IMR-90 (cell line): ENCODE results near the gene NEMF. TPM values are rescaled to one million over a fixed set of nuclear protein-coding genes. Genes with fewer than 3 reads are reported as not detected.

Source experiments
- ATAC-seq: fragments of 200-7000 bp; cut with Tn5 transposase; 2 replicates; pipeline ENCODE4 v1.9.1; 2020; ENCODE audit warnings: low read depth, mild to moderate bottlenecking, moderate library complexity
- Bru-seq: library from RNA; stranded (reverse); fragments of 400-500 nt; gene quantifications from one replicate; lab custom pipeline; 2021; lab: Mats Ljungman, UMichigan
- BruChase-seq, 2 experiments: library from RNA; stranded (reverse); fragments of 400-500 nt; gene quantifications; one replicate each; lab custom pipeline; 2021; lab: Mats Ljungman, UMichigan
- BruUV-seq: library from RNA; stranded (reverse); fragments of 400-500 nt; replicated peaks from 2 replicates; lab custom pipeline; 2021; lab: Mats Ljungman, UMichigan
- CTCF ChIA-PET: fragments of 300-600 bp; formaldehyde crosslinking; extraction: SDS; loops from one replicate; lab custom pipeline; 2021; ENCODE audit warnings: antibody characterized with exemption; lab: Yijun Ruan, JAX
- POLR2A ChIA-PET: fragments of 300-600 bp; sonication (Branson Sonifier 250); formaldehyde crosslinking; loops from one replicate; lab custom pipeline; 2022; ENCODE audit warnings: antibody characterized with exemption; ENCODE audit not compliant: unreplicated experiment; lab: Charles Lee
- DNase-seq: peaks from one replicate; pipeline ENCODE4 v3.0.0; 2013
- H2AFZ ChIP-seq: replicated peaks from 2 replicates; pipeline ENCODE3; 2013; ENCODE audit warnings: low read length, mild to moderate bottlenecking; ENCODE audit not compliant: poor library complexity
- H2AK5ac ChIP-seq: 2 replicates; pipeline ENCODE4 v1.6.1; 2013; ENCODE audit warnings: low read depth, low read length, inconsistent platforms
- H2AK9ac ChIP-seq: replicated peaks from 2 replicates; pipeline ENCODE3; 2013; ENCODE audit warnings: mild to moderate bottlenecking, low read depth, low read length, moderate library complexity; ENCODE audit not compliant: poor library complexity
- H2BK120ac ChIP-seq: 2 replicates; pipeline ENCODE4 v1.6.1; 2013; ENCODE audit warnings: low read depth, low read length, inconsistent platforms
- H2BK15ac ChIP-seq: 3 replicates; pipeline ENCODE4 v1.6.1; 2013; ENCODE audit warnings: low read depth, low read length, inconsistent platforms
- H2BK20ac ChIP-seq: 2 replicates; pipeline ENCODE4 v1.6.1; 2013; ENCODE audit warnings: low read depth, mild to moderate bottlenecking, inconsistent platforms, low read length, moderate library complexity
- H2BK5ac ChIP-seq: 2 replicates; pipeline ENCODE4 v1.6.1; 2013; ENCODE audit warnings: mild to moderate bottlenecking, low read depth, low read length, inconsistent platforms; ENCODE audit not compliant: poor library complexity, severe bottlenecking
- H3K14ac ChIP-seq: replicated peaks from 2 replicates; pipeline ENCODE4 v1.6.1; 2013; ENCODE audit warnings: low read depth, low read length, inconsistent platforms
- H3K18ac ChIP-seq: 2 replicates; pipeline ENCODE4 v1.6.1; 2013; ENCODE audit warnings: low read depth, low read length, control low read depth
- H3K23ac ChIP-seq: 2 replicates; pipeline ENCODE4 v1.6.1; 2013; ENCODE audit warnings: low read depth, low read length, inconsistent platforms
- H3K27ac ChIP-seq: 2 replicates; pipeline ENCODE4 v1.5.1; 2013; ENCODE audit warnings: mild to moderate bottlenecking, control low read depth, low read length; ENCODE audit not compliant: insufficient read depth
- H3K27me3 ChIP-seq: 2 replicates; pipeline ENCODE4 v1.6.1; 2013; ENCODE audit warnings: low read length; ENCODE audit not compliant: control insufficient read depth, insufficient read depth
- H3K36me3 ChIP-seq: 2 replicates; pipeline ENCODE4 v1.6.1; 2013; ENCODE audit warnings: low read length, mixed read lengths; ENCODE audit not compliant: control insufficient read depth, insufficient read depth
- H3K4ac ChIP-seq: 2 replicates; pipeline ENCODE4 v1.6.1; 2013; ENCODE audit warnings: low read depth, low read length, inconsistent platforms
- H3K4me1 ChIP-seq: 2 replicates; pipeline ENCODE4 v1.6.1; 2013; ENCODE audit warnings: low read length, mixed read lengths; ENCODE audit not compliant: control insufficient read depth, insufficient read depth
- H3K4me2 ChIP-seq: 2 replicates; pipeline ENCODE4 v1.6.1; 2013; ENCODE audit warnings: low read depth, mild to moderate bottlenecking, control low read depth, low read length, moderate library complexity
- H3K4me3 ChIP-seq: 2 replicates; pipeline ENCODE4 v1.5.1; 2013; ENCODE audit warnings: low read depth, mild to moderate bottlenecking, control low read depth, low read length, moderate library complexity; ENCODE audit not compliant: insufficient read depth
- H3K56ac ChIP-seq: 2 replicates; pipeline ENCODE4 v1.6.1; 2013; ENCODE audit warnings: low read length, inconsistent platforms; ENCODE audit not compliant: insufficient read depth; ENCODE audit errors: extremely low read depth
- H3K79me1 ChIP-seq, 2 experiments: 2 replicates each; pipeline ENCODE4 v1.6.1; 2013; ENCODE audit warnings: low read length in 2 of 2, inconsistent platforms in 1 of 2, low read depth in 1 of 2
- H3K9ac ChIP-seq: 2 replicates; pipeline ENCODE4 v1.6.1; 2013; ENCODE audit warnings: low read depth, low read length, control low read depth
- H3K9me1 ChIP-seq: 2 replicates; pipeline ENCODE4 v1.6.1; 2013; ENCODE audit warnings: low read length, inconsistent platforms; ENCODE audit not compliant: insufficient read depth
- H3K9me3 ChIP-seq: 2 replicates; pipeline ENCODE4 v1.6.1; 2013; ENCODE audit warnings: low read length; ENCODE audit not compliant: control insufficient read depth, insufficient read depth
- H4K20me1 ChIP-seq: 2 replicates; pipeline ENCODE4 v1.6.1; 2013; ENCODE audit warnings: low read length, inconsistent platforms; ENCODE audit not compliant: insufficient read depth
- H4K5ac ChIP-seq: 2 replicates; pipeline ENCODE4 v1.6.1; 2013; ENCODE audit warnings: mild to moderate bottlenecking, low read depth, low read length, control low read depth
- H4K8ac ChIP-seq, 2 experiments: 2 replicates each; pipeline ENCODE4 v1.6.1; 2013; ENCODE audit warnings: low read depth in 2 of 2, low read length in 2 of 2, control low read depth in 1 of 2, inconsistent platforms in 1 of 2
- H4K91ac ChIP-seq: 2 replicates; pipeline ENCODE4 v1.6.1; 2013; ENCODE audit warnings: low read depth, low read length, inconsistent platforms; ENCODE audit not compliant: insufficient read depth
- CHD1 ChIP-seq: IDR thresholded peaks from 2 replicates; pipeline ENCODE4 v1.6.1; 2012; ENCODE audit warnings: low read depth, low read length, improper control_type of control experiment
- FOS ChIP-seq: fragments of 150-350 bp; IDR thresholded peaks from 2 replicates; pipeline ENCODE4 v1.6.1; 2016; ENCODE audit warnings: low read depth, low read length
- POLR2A ChIP-seq: IDR thresholded peaks from 2 replicates; pipeline ENCODE4 v1.6.1; 2012; ENCODE audit warnings: mild to moderate bottlenecking, low read depth, low read length
- RFX5 ChIP-seq: IDR thresholded peaks from 2 replicates; pipeline ENCODE4 v1.8.0; 2012; ENCODE audit warnings: low read depth, mild to moderate bottlenecking, low read length, moderate library complexity
- SMC3 ChIP-seq: fragments of 150-350 bp; IDR thresholded peaks from 2 replicates; pipeline ENCODE4 v1.6.1; 2016; ENCODE audit warnings: low read depth, mild to moderate bottlenecking, antibody characterized with exemption, low read length, moderate library complexity
- WGBS, 2 experiments: methylation state at CpG; one replicate each; pipeline versions ENCODE4 v1.1.5 to v1.1.7; 2013; ENCODE audit warnings: missing lambda C conversion rate in 2 of 2; ENCODE audit not compliant: insufficient read length in 1 of 2; ENCODE audit errors: extremely low coverage in 2 of 2; 5-methylcytosine and 5-hydroxymethylcytosine counted together
- dilution Hi-C: fragments of 300-500 bp; cut with HindIII; formaldehyde crosslinking; loops from one replicate; pipeline ENCODE4 v1.14.3; 2018; ENCODE audit warnings: low sequenced_read_pairs; ENCODE audit not compliant: unreplicated experiment
- in situ Hi-C: fragments of 300-500 bp; cut with MboI; formaldehyde crosslinking; loops from 3 replicates; pipeline ENCODE4 v1.14.3; 2019; ENCODE audit warnings: low sequenced_read_pairs, inconsistent platforms, mixed read lengths
- intact Hi-C: fragments of 100-400 bp; cut with micrococcal nuclease; formaldehyde crosslinking; loops from 2 replicates; pipeline ENCODE4 v1.10.0; 2022
- long read RNA-seq: library from polyadenylated mRNA; unstranded; transcript quantifications from one replicate; pipeline ENCODE4 v2.0.0, GENCODE V29; 2021; ENCODE audit not compliant: unreplicated experiment
- polyA plus RNA-seq, 3 experiments: library from polyadenylated mRNA; depleted of rRNA; stranded (reverse); fragments of >200 nt; gene quantifications; 2 replicates each; pipeline ENCODE4 v1.2.3, GENCODE V29; 2012; ENCODE audit warnings: low replicate concordance in 1 of 3
- total RNA-seq: library from RNA; depleted of rRNA; stranded (reverse); fragments of >200 nt; gene quantifications from 2 replicates; pipeline ENCODE4 v1.2.3, GENCODE V29; 2012; rRNA removed
- TF ChIP-seq, protein P1 (sequence below): fragments of 150-350 bp; IDR thresholded peaks from 2 replicates; pipeline ENCODE4 v1.6.1; 2016; ENCODE audit warnings: low read depth, mild to moderate bottlenecking, low read length, moderate library complexity, borderline replicate concordance
- TF ChIP-seq, protein P2 (sequence below): fragments of 150-350 bp; IDR thresholded peaks from 2 replicates; pipeline ENCODE4 v1.6.1; 2017; ENCODE audit warnings: mild to moderate bottlenecking, antibody characterized with exemption, low read length, low read depth

Gene NEMF, protein sequence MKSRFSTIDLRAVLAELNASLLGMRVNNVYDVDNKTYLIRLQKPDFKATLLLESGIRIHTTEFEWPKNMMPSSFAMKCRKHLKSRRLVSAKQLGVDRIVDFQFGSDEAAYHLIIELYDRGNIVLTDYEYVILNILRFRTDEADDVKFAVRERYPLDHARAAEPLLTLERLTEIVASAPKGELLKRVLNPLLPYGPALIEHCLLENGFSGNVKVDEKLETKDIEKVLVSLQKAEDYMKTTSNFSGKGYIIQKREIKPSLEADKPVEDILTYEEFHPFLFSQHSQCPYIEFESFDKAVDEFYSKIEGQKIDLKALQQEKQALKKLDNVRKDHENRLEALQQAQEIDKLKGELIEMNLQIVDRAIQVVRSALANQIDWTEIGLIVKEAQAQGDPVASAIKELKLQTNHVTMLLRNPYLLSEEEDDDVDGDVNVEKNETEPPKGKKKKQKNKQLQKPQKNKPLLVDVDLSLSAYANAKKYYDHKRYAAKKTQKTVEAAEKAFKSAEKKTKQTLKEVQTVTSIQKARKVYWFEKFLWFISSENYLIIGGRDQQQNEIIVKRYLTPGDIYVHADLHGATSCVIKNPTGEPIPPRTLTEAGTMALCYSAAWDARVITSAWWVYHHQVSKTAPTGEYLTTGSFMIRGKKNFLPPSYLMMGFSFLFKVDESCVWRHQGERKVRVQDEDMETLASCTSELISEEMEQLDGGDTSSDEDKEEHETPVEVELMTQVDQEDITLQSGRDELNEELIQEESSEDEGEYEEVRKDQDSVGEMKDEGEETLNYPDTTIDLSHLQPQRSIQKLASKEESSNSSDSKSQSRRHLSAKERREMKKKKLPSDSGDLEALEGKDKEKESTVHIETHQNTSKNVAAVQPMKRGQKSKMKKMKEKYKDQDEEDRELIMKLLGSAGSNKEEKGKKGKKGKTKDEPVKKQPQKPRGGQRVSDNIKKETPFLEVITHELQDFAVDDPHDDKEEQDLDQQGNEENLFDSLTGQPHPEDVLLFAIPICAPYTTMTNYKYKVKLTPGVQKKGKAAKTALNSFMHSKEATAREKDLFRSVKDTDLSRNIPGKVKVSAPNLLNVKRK
- total RNA-seq (30.5 and 76.1 TPM in 2 replicates), polyA plus RNA-seq (2012; rRNA removed) (19.3 and 19.5 TPM in 2 replicates), Bru-seq, nascent RNA (percentile 91 among the genes with signal in this experiment), BruChase-seq, experiment 1, labeled RNA remaining after a 6-hour chase (percentile 94 among the genes with signal in this experiment), BruChase-seq, experiment 2, labeled RNA remaining after a 2-hour chase (percentile 89 among the genes with signal in this experiment)
- 0.86 and 1.4 TPM in 2 replicates for polyA plus RNA-seq (2012; cell fraction: cytosol; rRNA removed)
- polyA plus RNA-seq (2012; cell fraction: nucleus; rRNA removed; ENCODE audit: low replicate concordance), result 4.3 and 28.1 TPM in 2 replicates
- long read RNA-seq, partial matches to known transcripts, result 33 of 45 reads
- long read RNA-seq, other reads (novel, unspliced or antisense), result 9 of 45 reads

DNA sequence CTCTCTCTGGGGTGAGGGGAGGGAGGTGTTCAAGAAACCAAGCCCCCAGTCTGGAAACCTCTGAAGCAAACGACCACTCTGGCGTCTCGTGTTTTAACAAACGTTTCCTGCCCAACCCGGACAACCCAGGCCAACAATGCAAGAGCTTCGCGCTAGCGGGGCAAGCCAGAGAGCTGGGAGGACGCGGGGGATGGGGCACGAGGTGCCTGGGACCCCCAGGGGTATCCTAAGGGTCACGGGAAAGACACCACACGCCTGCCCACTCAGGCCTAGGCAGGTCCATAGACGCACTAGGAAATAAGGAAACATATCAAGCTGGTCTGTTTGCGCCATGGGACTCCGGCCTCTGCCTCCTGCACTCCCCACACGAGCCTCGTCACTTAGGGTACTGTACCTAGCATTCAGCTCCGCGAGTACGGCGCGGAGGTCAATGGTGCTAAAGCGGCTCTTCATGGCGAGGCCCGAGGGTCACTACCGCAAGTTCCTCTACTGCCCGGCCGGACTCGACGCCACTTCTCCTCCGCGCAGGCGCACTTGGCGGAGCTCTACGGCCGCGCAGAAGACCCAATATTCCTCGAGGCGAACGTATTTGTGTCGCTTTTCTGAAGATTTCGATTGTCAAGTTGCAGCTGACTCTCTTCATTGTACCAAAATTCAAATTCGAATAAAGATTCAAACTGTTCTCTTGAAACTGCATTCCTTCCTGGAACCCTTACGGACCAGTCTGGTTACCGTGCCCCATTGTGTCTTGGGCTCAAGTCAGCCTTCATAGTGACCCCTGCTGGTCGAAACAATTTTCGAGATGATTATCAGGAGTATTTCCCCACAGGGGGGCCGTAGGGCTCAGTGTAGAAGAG is at the start of gene NEMF:
Gene NEMF (minus strand): TSS at position 488 of the 857 bp plus-strand sequence. CDS start 35 bp downstream, at position 453.
- WGBS, 2 experiments, result 2% methylated on average over 40 of the region's 49 CpGs; no CpG with 5 or more reads in 1 of the 2 experiments
- peaks cover 7 to 22% of the 10 kb centered on the region in 2 experiments for H3K79me1 ChIP-seq
- no TSS peak for BruUV-seq
- dilution Hi-C loops (loop anchor here (25.0 kb wide), 1 partner anchor 135 kb away; no protein-coding TSS in a partner anchor), intact Hi-C loops (loop anchor here (5.0 kb wide), 1 partner anchor 220 kb away; no protein-coding TSS in a partner anchor), in situ Hi-C loops (no loop called here)
- peak within 1 kb of the TSS; percentile 97 for H2BK15ac ChIP-seq
- peak within 1 kb of the TSS; percentile 80 to 99 for H4K8ac ChIP-seq
- peak within 1 kb of the TSS; percentile 97 for H3K27ac ChIP-seq
- no peaks in the 10 kb centered on the region for H3K27me3 ChIP-seq
- H3K4me1 ChIP-seq, result no peaks in the 10 kb centered on the region
- peak within 1 kb of the TSS; percentile 89 for H2BK5ac ChIP-seq
- H2AK9ac ChIP-seq, result peak within 1 kb of the TSS; percentile 47
- H2BK20ac ChIP-seq, result peak within 1 kb of the TSS; percentile 95
- POLR2A ChIA-PET, result interaction anchor here (0.5 to 0.6 kb wide), 2 partner anchors 151 to 308 kb away, joined by 4 to 6 read pairs; no protein-coding TSS in a partner anchor
- H2BK120ac ChIP-seq, result peak within 1 kb of the TSS; percentile 95
- peak within 1 kb of the TSS; percentile 89 for H3K4me3 ChIP-seq
- ATAC-seq (peak; percentile 86), DNase-seq (peak; percentile 83)
- peak within 1 kb of the TSS; percentile 98 for H3K14ac ChIP-seq
- peak within 1 kb of the TSS; percentile 95 for H3K23ac ChIP-seq
- H3K4me2 ChIP-seq, result peak within 1 kb of the TSS; percentile 94
- H3K9ac ChIP-seq, result peak within 1 kb of the TSS; percentile 99
- peak within 1 kb of the TSS; percentile 94 for H3K56ac ChIP-seq
- H3K9me3 ChIP-seq, result no peaks in the 10 kb centered on the region
- peak within 1 kb of the TSS; percentile 93 for H4K91ac ChIP-seq
- H2AK5ac ChIP-seq, result peak within 1 kb of the TSS; percentile 96
- H3K36me3 ChIP-seq, result peaks cover 7% of the 10 kb centered on the region
- peak within 1 kb of the TSS; percentile 96 for H4K5ac ChIP-seq
- no peaks in the 10 kb centered on the region; the same call in 1 of the 2 replicates for H4K20me1 ChIP-seq
- H3K4ac ChIP-seq, result peak within 1 kb of the TSS; percentile 96
- H3K9me1 ChIP-seq, result no peaks in the 10 kb centered on the region
- CTCF ChIA-PET, result interaction anchor here (0.5 to 3.2 kb wide), 10 partner anchors 9 to 676 kb away, joined by 3 to 41 read pairs (median 4); no protein-coding TSS in a partner anchor
- H2AFZ ChIP-seq, result peak within 1 kb of the TSS; percentile 92
- H3K18ac ChIP-seq, result peak within 1 kb of the TSS; percentile 85
- TF ChIP-seq SMC3 (0 out of 2 replicates have a peak, but pooled peaks have one; percentile 20), POLR2A (peak; percentile 69; the same call in 1 of the 2 replicates), RFX5 (no peak), FOS (no peak), CHD1 (no peak)
- TF ChIP-seq, protein P1, sequence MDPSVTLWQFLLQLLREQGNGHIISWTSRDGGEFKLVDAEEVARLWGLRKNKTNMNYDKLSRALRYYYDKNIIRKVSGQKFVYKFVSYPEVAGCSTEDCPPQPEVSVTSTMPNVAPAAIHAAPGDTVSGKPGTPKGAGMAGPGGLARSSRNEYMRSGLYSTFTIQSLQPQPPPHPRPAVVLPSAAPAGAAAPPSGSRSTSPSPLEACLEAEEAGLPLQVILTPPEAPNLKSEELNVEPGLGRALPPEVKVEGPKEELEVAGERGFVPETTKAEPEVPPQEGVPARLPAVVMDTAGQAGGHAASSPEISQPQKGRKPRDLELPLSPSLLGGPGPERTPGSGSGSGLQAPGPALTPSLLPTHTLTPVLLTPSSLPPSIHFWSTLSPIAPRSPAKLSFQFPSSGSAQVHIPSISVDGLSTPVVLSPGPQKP, result no peak
- TF ChIP-seq, protein P2, sequence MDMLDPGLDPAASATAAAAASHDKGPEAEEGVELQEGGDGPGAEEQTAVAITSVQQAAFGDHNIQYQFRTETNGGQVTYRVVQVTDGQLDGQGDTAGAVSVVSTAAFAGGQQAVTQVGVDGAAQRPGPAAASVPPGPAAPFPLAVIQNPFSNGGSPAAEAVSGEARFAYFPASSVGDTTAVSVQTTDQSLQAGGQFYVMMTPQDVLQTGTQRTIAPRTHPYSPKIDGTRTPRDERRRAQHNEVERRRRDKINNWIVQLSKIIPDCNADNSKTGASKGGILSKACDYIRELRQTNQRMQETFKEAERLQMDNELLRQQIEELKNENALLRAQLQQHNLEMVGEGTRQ, result no peak
